NT2/D1 (cell line): Measurements from ENCODE around the gene FAM216A.

ENCODE experiments used
- DNase-seq: peaks from one replicate; pipeline ENCODE4 v3.0.0-alpha.2; 2011; ENCODE audit warnings: low read depth, low spot score
- H3K27me3 ChIP-seq: 2 replicates; pipeline ENCODE4 v1.6.0; 2011; ENCODE audit warnings: mild to moderate bottlenecking; ENCODE audit not compliant: insufficient read length, insufficient read depth
- H3K36me3 ChIP-seq: 2 replicates; pipeline ENCODE4 v1.6.1; 2011; ENCODE audit warnings: mild to moderate bottlenecking, low read length, mixed read lengths; ENCODE audit not compliant: insufficient read depth, insufficient read length
- H3K4me1 ChIP-seq: 2 replicates; pipeline ENCODE4 v1.5.1; 2011; ENCODE audit not compliant: insufficient read depth, insufficient read length
- H3K4me3 ChIP-seq: 2 replicates; pipeline ENCODE4 v1.5.1; 2011; ENCODE audit warnings: low read depth; ENCODE audit not compliant: insufficient read length
- H3K9ac ChIP-seq: 2 replicates; pipeline ENCODE4 v1.6.0; 2011; ENCODE audit warnings: low read depth; ENCODE audit not compliant: insufficient read length
- H3K9me3 ChIP-seq: 2 replicates; pipeline ENCODE4 v1.5.1; 2011; ENCODE audit warnings: mild to moderate bottlenecking, low read length; ENCODE audit not compliant: insufficient read depth
- SUZ12 ChIP-seq: IDR thresholded peaks from 2 replicates; pipeline ENCODE4 v1.6.1; 2011; ENCODE audit not compliant: insufficient read length, insufficient read depth; ENCODE audit errors: extremely low read depth
- YY1 ChIP-seq: IDR thresholded peaks from 2 replicates; pipeline ENCODE4 v1.6.1; 2011; ENCODE audit not compliant: insufficient read length, insufficient read depth
- ZNF274 ChIP-seq: IDR thresholded peaks from 2 replicates; pipeline ENCODE4 v1.6.1; 2011; ENCODE audit warnings: mild to moderate bottlenecking, low read depth, low read length

FAM216A gene

GRCh38 chr12:110528277-110528839, 59.7 kb downstream of the FAM216A start:
- H3K4me3 ChIP-seq = no peak overlapping the region
- H3K36me3 ChIP-seq = no peaks in the 10 kb centered on the region
- TF ChIP-seq ZNF274 (no peak), SUZ12 (no peak), YY1 (no peak)
- no peak overlapping the region for H3K9ac ChIP-seq
- no peaks in the 10 kb centered on the region for H3K27me3 ChIP-seq
- no peak for DNase-seq
- no peaks in the 10 kb centered on the region for H3K9me3 ChIP-seq
- H3K4me1 ChIP-seq = no peaks in the 10 kb centered on the region

GRCh38 chr12:110530511-110530910, 61.9 kb downstream of the FAM216A start:
- Histone ChIP-seq H3K4me1 (no peaks in the 10 kb centered on the region), H3K9ac (no peak overlapping the region), H3K27me3 (no peaks in the 10 kb centered on the region), H3K4me3 (no peak overlapping the region), H3K9me3 (no peaks in the 10 kb centered on the region), H3K36me3 (peaks cover 7% of the 10 kb centered on the region)
- TF ChIP-seq YY1 (no peak), SUZ12 (no peak), ZNF274 (no peak)
- DNase-seq = no peak

GRCh38 chr12:110531741-110532333, 63.2 kb downstream of the FAM216A start:
- Histone ChIP-seq H3K4me3 (no peak overlapping the region), H3K27me3 (no peaks in the 10 kb centered on the region), H3K4me1 (no peaks in the 10 kb centered on the region), H3K36me3 (peaks cover 20% of the 10 kb centered on the region), H3K9me3 (no peaks in the 10 kb centered on the region), H3K9ac (no peak overlapping the region)
- no peak for TF ChIP-seq ZNF274
- TF ChIP-seq SUZ12 = no peak
- no peak for TF ChIP-seq YY1
- DNase-seq = no peak

GRCh38 chr12:110532644-110533043, 64.0 kb downstream of the FAM216A start:
- DNase-seq = no peak
- no peaks in the 10 kb centered on the region for H3K9me3 ChIP-seq
- TF ChIP-seq YY1 (no peak), ZNF274 (no peak), SUZ12 (no peak)
- H3K4me3 ChIP-seq = no peak overlapping the region
- H3K27me3 ChIP-seq = no peaks in the 10 kb centered on the region
- peaks cover 27% of the 10 kb centered on the region for H3K36me3 ChIP-seq
- no peaks in the 10 kb centered on the region for H3K4me1 ChIP-seq
- H3K9ac ChIP-seq = no peak overlapping the region

GRCh38 chr12:110533607-110534006, 65.0 kb downstream of the FAM216A start:
- DNase-seq = no peak
- Histone ChIP-seq H3K36me3 (peaks cover 35% of the 10 kb centered on the region), H3K4me1 (no peaks in the 10 kb centered on the region), H3K9ac (no peak overlapping the region), H3K4me3 (no peak overlapping the region), H3K27me3 (no peaks in the 10 kb centered on the region), H3K9me3 (no peaks in the 10 kb centered on the region)
- no peak for TF ChIP-seq YY1
- TF ChIP-seq ZNF274 = no peak
- TF ChIP-seq SUZ12 = no peak

- Histone ChIP-seq H3K4me1 (no peaks in the 10 kb centered on the region), H3K4me3 (no peak overlapping the region), H3K36me3 (peaks cover 46% of the 10 kb centered on the region), H3K9me3 (no peaks in the 10 kb centered on the region), H3K9ac (no peak overlapping the region), H3K27me3 (no peaks in the 10 kb centered on the region)
- no peak for DNase-seq
- TF ChIP-seq SUZ12 (no peak), YY1 (no peak), ZNF274 (no peak)
Measured at GRCh38 chr12:110534811-110535210, 66.2 kb downstream of the FAM216A start.

GRCh38 chr12:110536834-110537604, 68.4 kb downstream of the FAM216A start:
- no peak overlapping the region for H3K4me3 ChIP-seq
- no peaks in the 10 kb centered on the region for H3K27me3 ChIP-seq
- no peaks in the 10 kb centered on the region for H3K4me1 ChIP-seq
- no peak overlapping the region for H3K9ac ChIP-seq
- H3K9me3 ChIP-seq = no peaks in the 10 kb centered on the region
- DNase-seq = no peak
- peaks cover 47% of the 10 kb centered on the region for H3K36me3 ChIP-seq
- TF ChIP-seq YY1 (no peak), SUZ12 (no peak), ZNF274 (no peak)
